ENCODE data around the gene MYL12B. TPM values are rescaled to one million over a fixed set of nuclear protein-coding genes. Genes with fewer than 3 reads are reported as not detected.

MYL12B gene
- total RNA-seq (100 to 1,000 TPM; 251 to 252 TPM), polyA plus RNA-seq (1,057 TPM)

GRCh38 chr18:3261373-3262233 lies at the start of gene MYL12B:
MYL12B (plus strand) TSS chr18:3262133; CDS start chr18:3272899, 10,766 bp downstream.
- ChIA-PET POLR2A (interaction anchor here (0.6 to 3.1 kb wide), 11 partner anchors 12 to 341 kb away, joined by 3 to 134 read pairs (median 3); partner anchors contain the start of gene MYL12A), CTCF (interaction anchor here (0.6 to 3.1 kb wide), 7 partner anchors 9 to 334 kb away, joined by 3 to 32 read pairs (median 6); partner anchors contain the start of gene MYL12A)
- Histone ChIP-seq H3K36me3 (ENCODE audit: insufficient read depth, low read length) (peaks cover 20% of the 10 kb centered on the region), H3K4me1 (ENCODE audit: insufficient read depth, low read length) (peaks cover 77% of the 10 kb centered on the region), H3K27me3 (ENCODE audit: insufficient read depth, low read length, poor library complexity, severe bottlenecking) (no peaks in the 10 kb centered on the region), H3K9me3 (ENCODE audit: low read length) (no peaks in the 10 kb centered on the region), H3K27ac (ENCODE audit: low read depth, low read length) (peak within 1 kb of the TSS; percentile 95), H3K4me3 (ENCODE audit: low read length) (peak within 1 kb of the TSS; percentile 82)
- Mint-ChIP-seq H3K4me1 (peaks cover 67 to 88% (median 86%) of the 10 kb centered on the region in 3 donors), H3K27ac (peak within 1 kb of the TSS; percentile 96 to 100 (median 100)), H3K9me3 (no peaks in the 10 kb centered on the region), H3K36me3 (peaks cover 5 to 49% (median 11%) of the 10 kb centered on the region in 3 donors), H3K4me3 (peak within 1 kb of the TSS; percentile 90 to 99 (median 98)), H3K27me3 (no peaks in the 10 kb centered on the region)
- peak; percentile 81 to 91 (median 85) for DNase-seq

- Histone ChIP-seq H3K27me3 (ENCODE audit: insufficient read depth, low read length, poor library complexity, severe bottlenecking) (no peaks in the 10 kb centered on the region), H3K27ac (ENCODE audit: low read depth, low read length) (no peak overlapping the region), H3K4me1 (ENCODE audit: insufficient read depth, low read length) (peaks cover 12% of the 10 kb centered on the region), H3K36me3 (ENCODE audit: insufficient read depth, low read length) (no peaks in the 10 kb centered on the region), H3K9me3 (ENCODE audit: low read length) (no peaks in the 10 kb centered on the region), H3K4me3 (ENCODE audit: low read length) (no peak overlapping the region)
- no peaks in the 10 kb centered on the region for H3K9me3 Mint-ChIP-seq
- CTCF ChIA-PET = no interaction called here
- H3K27me3 Mint-ChIP-seq = peaks cover 0 to 3% of the 10 kb centered on the region in 2 donors
- peak overlapping the region in 3 of 8 donors; percentile 42 to 56 (median 44) for H3K27ac Mint-ChIP-seq
- peaks cover 18 to 27% (median 24%) of the 10 kb centered on the region in 3 donors for H3K4me1 Mint-ChIP-seq
- no peak overlapping the region for H3K4me3 Mint-ChIP-seq
- H3K36me3 Mint-ChIP-seq = peaks cover 3 to 6% (median 3%) of the 10 kb centered on the region in 3 donors
- POLR2A ChIA-PET = no interaction called here
- no peak for DNase-seq
These were observed 49.3 kb upstream of the MYL12B start for GRCh38 chr18:3212657-3213056.

DNA sequence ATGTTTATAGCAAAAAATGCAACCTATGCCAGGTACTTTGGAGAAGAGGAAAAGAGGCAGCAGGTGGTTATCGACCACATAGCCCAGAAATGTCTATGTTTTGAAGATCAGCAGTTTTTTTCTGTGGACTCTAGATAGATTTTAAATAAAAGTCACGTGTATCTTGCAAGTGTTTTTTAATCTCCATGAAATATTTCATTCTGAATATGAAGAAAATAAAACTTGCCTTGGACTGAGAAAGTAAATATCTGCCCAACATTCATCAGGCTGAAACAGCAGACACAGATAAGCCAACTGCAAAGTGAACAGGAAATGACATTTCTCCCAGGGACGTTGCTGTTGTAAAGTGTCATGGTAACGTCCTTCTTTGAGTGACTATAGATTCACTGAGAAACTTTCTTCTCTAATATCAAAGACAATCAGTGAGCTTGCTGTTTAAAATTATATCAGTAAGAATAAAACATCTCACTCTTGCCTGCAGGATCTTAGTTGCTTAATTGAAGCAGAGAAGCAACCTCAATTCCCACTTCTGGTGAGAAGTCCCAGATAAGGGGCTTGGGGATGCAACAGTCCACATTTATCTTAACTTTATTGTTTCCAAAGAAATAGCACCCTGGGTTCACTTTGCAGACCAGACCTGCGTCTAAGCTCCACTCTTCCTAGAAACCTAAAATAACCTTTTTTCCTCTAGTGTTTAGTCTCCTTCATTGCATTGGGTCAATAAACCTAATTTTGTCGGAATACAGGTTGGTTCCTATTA lies 48.5 kb upstream of the MYL12B start:
- Mint-ChIP-seq H3K4me1 (peaks cover 18 to 27% (median 24%) of the 10 kb centered on the region in 3 donors), H3K9me3 (no peaks in the 10 kb centered on the region), H3K36me3 (peaks cover 3 to 6% (median 3%) of the 10 kb centered on the region in 3 donors), H3K4me3 (no peak overlapping the region), H3K27me3 (no peaks in the 10 kb centered on the region), H3K27ac (peak overlapping the region in 5 of 8 donors; percentile 42 to 72 (median 54))
- DNase-seq = peak in 2 of 5 donors; percentile 6 to 50
- Histone ChIP-seq H3K36me3 (ENCODE audit: insufficient read depth, low read length) (no peaks in the 10 kb centered on the region), H3K4me1 (ENCODE audit: insufficient read depth, low read length) (peaks cover 12% of the 10 kb centered on the region), H3K27ac (ENCODE audit: low read depth, low read length) (no peak overlapping the region), H3K27me3 (ENCODE audit: insufficient read depth, low read length, poor library complexity, severe bottlenecking) (no peaks in the 10 kb centered on the region), H3K9me3 (ENCODE audit: low read length) (no peaks in the 10 kb centered on the region), H3K4me3 (ENCODE audit: low read length) (no peak overlapping the region)
- POLR2A ChIA-PET = no interaction called here
- CTCF ChIA-PET = no interaction called here

- CTCF ChIA-PET = no interaction called here
- peaks cover 12% of the 10 kb centered on the region for H3K4me1 ChIP-seq (ENCODE audit: insufficient read depth, low read length)
- DNase-seq = no peak
These were observed 46.9 kb upstream of the MYL12B start for GRCh38 chr18:3214855-3215637.

DNA sequence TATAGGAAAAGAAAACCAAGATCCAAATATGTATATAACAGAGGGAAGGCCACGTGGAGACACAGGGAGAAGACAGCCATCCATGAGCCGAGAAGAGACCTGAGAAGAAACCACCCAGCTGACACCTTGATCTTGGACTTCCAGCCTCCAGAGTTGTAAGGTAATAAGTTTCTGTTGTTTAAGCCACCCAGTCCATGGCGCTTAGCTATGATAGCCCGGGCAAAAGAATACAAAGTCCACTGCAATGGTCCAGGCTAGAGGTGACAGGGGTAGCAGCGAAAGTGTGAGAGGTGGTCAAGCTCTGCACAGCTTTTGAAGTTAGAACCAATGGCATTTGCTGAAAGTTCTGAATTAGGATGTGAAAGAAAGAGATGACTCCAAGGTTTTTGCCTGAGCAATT lies 44.9 kb upstream of the MYL12B start:
- ChIA-PET POLR2A (no interaction called here), CTCF (no interaction called here)
- no peaks in the 10 kb centered on the region for H3K36me3 ChIP-seq (ENCODE audit: insufficient read depth, low read length)
- no peak for DNase-seq
- no peaks in the 10 kb centered on the region for H3K27me3 Mint-ChIP-seq
- H3K27me3 ChIP-seq (ENCODE audit: insufficient read depth, low read length, poor library complexity, severe bottlenecking) = no peaks in the 10 kb centered on the region
- peaks cover 10 to 16% (median 11%) of the 10 kb centered on the region in 3 donors for H3K4me1 Mint-ChIP-seq
- peaks cover 12% of the 10 kb centered on the region for H3K4me1 ChIP-seq (ENCODE audit: insufficient read depth, low read length)
- H3K27ac ChIP-seq (ENCODE audit: low read depth, low read length) = no peak overlapping the region
- no peaks in the 10 kb centered on the region for H3K9me3 Mint-ChIP-seq
- H3K4me3 ChIP-seq (ENCODE audit: low read length) = no peak overlapping the region
- peaks cover 0 to 6% (median 6%) of the 10 kb centered on the region in 3 donors for H3K36me3 Mint-ChIP-seq
- H3K9me3 ChIP-seq (ENCODE audit: low read length) = no peaks in the 10 kb centered on the region
- H3K27ac Mint-ChIP-seq = peak overlapping the region in 1 of 8 donors; percentile 54
- no peak overlapping the region for H3K4me3 Mint-ChIP-seq

More at GRCh38 chr18:3214855-3215637, 46.9 kb upstream of the MYL12B start:
- peaks cover 0 to 6% (median 0%) of the 10 kb centered on the region in 3 donors for H3K36me3 Mint-ChIP-seq
- H3K4me1 Mint-ChIP-seq = peaks cover 13 to 20% (median 16%) of the 10 kb centered on the region in 3 donors
- Histone ChIP-seq H3K9me3 (ENCODE audit: low read length) (no peaks in the 10 kb centered on the region), H3K36me3 (ENCODE audit: insufficient read depth, low read length) (no peaks in the 10 kb centered on the region), H3K27me3 (ENCODE audit: insufficient read depth, low read length, poor library complexity, severe bottlenecking) (no peaks in the 10 kb centered on the region), H3K4me3 (ENCODE audit: low read length) (no peak overlapping the region), H3K27ac (ENCODE audit: low read depth, low read length) (no peak overlapping the region)
- no peak overlapping the region for H3K27ac Mint-ChIP-seq
- H3K9me3 Mint-ChIP-seq = no peaks in the 10 kb centered on the region
- POLR2A ChIA-PET = no interaction called here
- H3K4me3 Mint-ChIP-seq = no peak overlapping the region
- H3K27me3 Mint-ChIP-seq = no peaks in the 10 kb centered on the region

- CTCF ChIA-PET = no interaction called here
- POLR2A ChIA-PET = no interaction called here
- peaks cover 8% of the 10 kb centered on the region for H3K4me1 ChIP-seq (ENCODE audit: insufficient read depth, low read length)
- DNase-seq = no peak
- H3K27me3 Mint-ChIP-seq = no peaks in the 10 kb centered on the region
- peaks cover 0 to 6% (median 5%) of the 10 kb centered on the region in 3 donors for H3K36me3 Mint-ChIP-seq
- H3K9me3 ChIP-seq (ENCODE audit: low read length) = no peaks in the 10 kb centered on the region
- no peaks in the 10 kb centered on the region for H3K27me3 ChIP-seq (ENCODE audit: insufficient read depth, low read length, poor library complexity, severe bottlenecking)
- no peak overlapping the region for H3K4me3 Mint-ChIP-seq
- H3K4me1 Mint-ChIP-seq = peaks cover 6 to 13% (median 7%) of the 10 kb centered on the region in 3 donors
- H3K36me3 ChIP-seq (ENCODE audit: insufficient read depth, low read length) = no peaks in the 10 kb centered on the region
- H3K4me3 ChIP-seq (ENCODE audit: low read length) = no peak overlapping the region
- H3K27ac Mint-ChIP-seq = peak overlapping the region in 1 of 8 donors; percentile 82
- no peak overlapping the region for H3K27ac ChIP-seq (ENCODE audit: low read depth, low read length)
- H3K9me3 Mint-ChIP-seq = no peaks in the 10 kb centered on the region
These were observed 43.8 kb upstream of the MYL12B start for GRCh38 chr18:3217948-3218647.

GRCh38 chr18:3218819-3219218 lies 43.1 kb upstream of the MYL12B start:
- Histone ChIP-seq H3K4me1 (ENCODE audit: insufficient read depth, low read length) (peaks cover 1% of the 10 kb centered on the region), H3K4me3 (ENCODE audit: low read length) (no peak overlapping the region), H3K27me3 (ENCODE audit: insufficient read depth, low read length, poor library complexity, severe bottlenecking) (no peaks in the 10 kb centered on the region), H3K9me3 (ENCODE audit: low read length) (no peaks in the 10 kb centered on the region), H3K27ac (ENCODE audit: low read depth, low read length) (no peak overlapping the region), H3K36me3 (ENCODE audit: insufficient read depth, low read length) (no peaks in the 10 kb centered on the region)
- no peak for DNase-seq
- no peak overlapping the region for H3K4me3 Mint-ChIP-seq
- H3K36me3 Mint-ChIP-seq = peaks cover 0 to 6% (median 4%) of the 10 kb centered on the region in 3 donors
- no peak overlapping the region for H3K27ac Mint-ChIP-seq
- H3K4me1 Mint-ChIP-seq = peaks cover 0 to 6% (median 1%) of the 10 kb centered on the region in 3 donors
- CTCF ChIA-PET = no interaction called here
- H3K27me3 Mint-ChIP-seq = no peaks in the 10 kb centered on the region
- POLR2A ChIA-PET = no interaction called here
- H3K9me3 Mint-ChIP-seq = no peaks in the 10 kb centered on the region
